ENCODE results near the gene PARPBP.

DNA sequence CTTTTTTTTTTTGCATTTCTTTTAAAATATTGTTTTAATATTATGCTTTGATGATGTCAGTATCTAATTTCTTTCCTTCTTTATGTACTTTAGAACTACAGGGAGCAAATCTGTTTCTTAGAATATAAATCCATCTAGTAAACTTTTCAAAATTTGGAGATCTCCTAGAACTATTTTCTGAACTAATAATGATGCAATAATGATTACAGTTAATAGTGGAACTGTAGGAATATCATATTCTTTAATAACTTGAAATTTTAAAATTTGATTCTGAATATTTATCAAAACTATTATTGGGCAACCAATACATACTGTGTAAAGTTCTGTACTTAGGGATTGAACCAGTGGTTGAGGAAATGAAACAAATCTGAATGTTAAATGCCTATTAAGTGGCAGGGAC is 100.8 kb downstream of the PARPBP start:
- TF ChIP-seq EP300 (IDR thresholded peaks at IDR 0.05): no peak
- TF ChIP-seq, protein P1, sequence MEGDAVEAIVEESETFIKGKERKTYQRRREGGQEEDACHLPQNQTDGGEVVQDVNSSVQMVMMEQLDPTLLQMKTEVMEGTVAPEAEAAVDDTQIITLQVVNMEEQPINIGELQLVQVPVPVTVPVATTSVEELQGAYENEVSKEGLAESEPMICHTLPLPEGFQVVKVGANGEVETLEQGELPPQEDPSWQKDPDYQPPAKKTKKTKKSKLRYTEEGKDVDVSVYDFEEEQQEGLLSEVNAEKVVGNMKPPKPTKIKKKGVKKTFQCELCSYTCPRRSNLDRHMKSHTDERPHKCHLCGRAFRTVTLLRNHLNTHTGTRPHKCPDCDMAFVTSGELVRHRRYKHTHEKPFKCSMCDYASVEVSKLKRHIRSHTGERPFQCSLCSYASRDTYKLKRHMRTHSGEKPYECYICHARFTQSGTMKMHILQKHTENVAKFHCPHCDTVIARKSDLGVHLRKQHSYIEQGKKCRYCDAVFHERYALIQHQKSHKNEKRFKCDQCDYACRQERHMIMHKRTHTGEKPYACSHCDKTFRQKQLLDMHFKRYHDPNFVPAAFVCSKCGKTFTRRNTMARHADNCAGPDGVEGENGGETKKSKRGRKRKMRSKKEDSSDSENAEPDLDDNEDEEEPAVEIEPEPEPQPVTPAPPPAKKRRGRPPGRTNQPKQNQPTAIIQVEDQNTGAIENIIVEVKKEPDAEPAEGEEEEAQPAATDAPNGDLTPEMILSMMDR (IDR thresholded peaks at IDR 0.05): no peak
- no peak for TF ChIP-seq POLR2A (IDR thresholded peaks at IDR 0.05; ENCODE audit: low read depth)
